D721Med (cell line): ENCODE results near the gene USP6NL.

Source experiments
- DNase-seq: peaks from one replicate; pipeline ENCODE4 v3.0.0; 2011; ENCODE audit warnings: low spot score; ENCODE audit not compliant: insufficient read length
- FAIRE-seq: peaks from 2 replicates; lab custom pipeline; 2011; peaks lifted over from hg19 to GRCh38; lab: Jason Lieb, UNC
- TF ChIP-seq, protein P1 (sequence below): IDR thresholded peaks from 2 replicates; pipeline ENCODE4 v1.5.1; 2012; ENCODE audit warnings: mild to moderate bottlenecking, control low read depth; ENCODE audit not compliant: insufficient read depth; ENCODE audit errors: missing control alignments

The USP6NL gene

DNA sequence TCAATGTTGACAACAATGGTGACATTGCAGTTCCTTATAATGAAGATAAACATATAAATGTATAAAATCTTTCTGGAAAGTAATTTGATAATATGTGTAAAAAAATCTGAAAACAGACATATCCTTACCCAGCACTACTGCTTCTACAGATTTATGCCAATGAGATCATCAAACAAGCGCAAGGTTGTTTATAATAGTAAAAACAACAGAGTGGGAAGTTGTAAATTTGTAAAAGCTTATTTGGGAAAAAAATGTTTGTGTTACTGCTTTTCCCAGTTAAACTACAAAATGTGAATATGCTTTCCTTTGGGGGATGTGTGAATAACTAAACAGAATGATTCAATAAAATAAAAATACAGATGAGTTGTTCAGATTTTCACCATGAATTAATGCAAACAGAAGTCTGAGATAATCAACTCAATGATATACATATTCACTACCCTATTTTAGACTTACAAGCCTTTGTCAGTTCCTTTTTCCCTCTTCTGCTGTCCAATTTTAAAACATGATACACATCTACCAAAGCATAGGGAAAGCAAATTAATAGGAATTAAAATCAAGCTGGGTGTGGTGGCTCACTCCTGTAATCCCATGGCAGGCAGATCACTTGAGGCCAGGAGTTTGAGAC, 82.1 kb downstream of the USP6NL start:
- no peak for DNase-seq
- FAIRE-seq: no peak
- TF ChIP-seq, protein P1, sequence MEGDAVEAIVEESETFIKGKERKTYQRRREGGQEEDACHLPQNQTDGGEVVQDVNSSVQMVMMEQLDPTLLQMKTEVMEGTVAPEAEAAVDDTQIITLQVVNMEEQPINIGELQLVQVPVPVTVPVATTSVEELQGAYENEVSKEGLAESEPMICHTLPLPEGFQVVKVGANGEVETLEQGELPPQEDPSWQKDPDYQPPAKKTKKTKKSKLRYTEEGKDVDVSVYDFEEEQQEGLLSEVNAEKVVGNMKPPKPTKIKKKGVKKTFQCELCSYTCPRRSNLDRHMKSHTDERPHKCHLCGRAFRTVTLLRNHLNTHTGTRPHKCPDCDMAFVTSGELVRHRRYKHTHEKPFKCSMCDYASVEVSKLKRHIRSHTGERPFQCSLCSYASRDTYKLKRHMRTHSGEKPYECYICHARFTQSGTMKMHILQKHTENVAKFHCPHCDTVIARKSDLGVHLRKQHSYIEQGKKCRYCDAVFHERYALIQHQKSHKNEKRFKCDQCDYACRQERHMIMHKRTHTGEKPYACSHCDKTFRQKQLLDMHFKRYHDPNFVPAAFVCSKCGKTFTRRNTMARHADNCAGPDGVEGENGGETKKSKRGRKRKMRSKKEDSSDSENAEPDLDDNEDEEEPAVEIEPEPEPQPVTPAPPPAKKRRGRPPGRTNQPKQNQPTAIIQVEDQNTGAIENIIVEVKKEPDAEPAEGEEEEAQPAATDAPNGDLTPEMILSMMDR: no peak

DNA sequence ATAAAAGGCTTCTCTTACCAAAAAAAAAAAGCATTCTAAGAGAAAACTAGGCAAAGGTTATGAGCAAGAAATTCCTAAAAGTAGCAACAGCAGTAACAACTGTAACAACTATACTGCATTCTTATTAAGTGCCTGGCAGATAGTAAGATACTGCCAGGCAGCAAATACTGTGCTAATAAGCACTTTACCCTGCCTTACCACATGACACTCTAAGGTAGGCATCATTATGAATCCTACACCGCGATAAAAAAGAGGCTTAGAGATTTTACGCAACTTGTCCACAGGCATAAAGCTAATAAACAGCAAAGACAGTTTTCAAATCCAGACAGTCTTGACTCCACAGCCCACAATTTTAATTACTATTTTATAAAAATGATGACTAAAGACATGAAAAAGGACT, 83.2 kb downstream of the USP6NL start:
- DNase-seq: no peak
- no peak for FAIRE-seq
- TF ChIP-seq, protein P1: no peak

DNA sequence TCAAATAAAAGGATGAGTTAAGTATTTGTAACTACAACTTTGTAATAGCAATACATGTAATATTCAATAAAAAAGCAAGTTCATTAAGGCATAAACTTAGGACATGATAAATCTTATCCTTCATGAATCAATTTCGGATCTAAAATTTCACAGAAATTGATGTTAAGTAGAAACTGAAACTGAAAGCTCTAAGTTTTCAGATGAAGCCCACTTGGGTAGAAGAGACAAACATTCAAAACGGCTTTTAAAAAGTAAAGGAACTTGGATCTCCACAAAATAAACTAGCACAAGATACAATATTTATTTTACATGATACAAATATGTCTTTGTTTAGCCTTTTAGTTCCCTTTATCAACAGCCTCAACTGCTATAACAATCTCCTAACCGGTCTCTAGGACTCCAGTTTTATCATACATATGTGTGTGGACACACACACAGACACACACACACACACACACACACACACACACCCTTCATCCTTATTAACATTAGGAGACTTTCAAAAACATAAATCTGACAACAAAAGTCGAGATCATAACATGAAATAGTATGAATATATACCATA, 83.7 kb downstream of the USP6NL start:
- DNase-seq (no peak), FAIRE-seq (peak; percentile 21)
- TF ChIP-seq, protein P1: no peak

DNA sequence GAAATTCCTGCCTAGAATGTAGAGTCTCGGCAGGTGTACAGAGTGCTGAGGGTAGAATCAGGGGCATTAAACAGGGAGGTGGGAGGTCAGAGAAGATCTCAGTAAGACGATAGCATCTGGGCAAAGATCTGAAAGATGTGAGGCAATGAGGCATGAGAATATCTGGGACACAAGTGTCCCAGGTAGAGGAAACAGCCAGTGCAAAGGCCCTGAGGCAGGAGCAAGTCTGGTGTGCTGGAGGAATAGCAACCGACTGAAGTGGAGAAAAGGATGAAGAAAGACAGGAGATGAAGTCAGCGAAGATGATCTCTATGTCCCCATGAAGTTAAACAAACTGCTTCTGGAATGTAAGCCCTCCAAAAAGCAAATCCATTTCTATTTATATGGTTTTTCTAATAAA, 84.4 kb downstream of the USP6NL start:
- TF ChIP-seq, protein P1: no peak
- FAIRE-seq (no peak), DNase-seq (no peak)

DNA sequence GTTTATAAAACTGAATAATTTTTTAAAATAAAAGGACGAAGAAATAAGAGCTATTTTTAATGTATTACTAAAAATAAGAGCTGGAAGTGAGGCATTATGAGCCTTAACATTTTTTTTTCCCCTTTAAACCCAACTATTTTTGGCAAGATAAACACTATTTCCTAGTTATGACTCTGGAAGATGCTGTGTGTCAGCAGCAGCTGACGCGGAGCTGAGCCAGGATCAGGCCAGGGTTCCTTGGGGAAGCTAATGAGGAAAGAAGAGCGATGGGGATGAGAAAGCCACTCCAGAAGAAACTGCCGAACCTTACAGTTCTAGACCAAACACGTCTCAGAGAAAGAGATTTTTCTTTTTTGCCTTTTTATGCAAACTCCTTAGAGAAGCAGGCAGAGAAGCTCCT, 85.9 kb downstream of the USP6NL start:
- DNase-seq (no peak), FAIRE-seq (no peak)
- TF ChIP-seq, protein P1: no peak

DNA sequence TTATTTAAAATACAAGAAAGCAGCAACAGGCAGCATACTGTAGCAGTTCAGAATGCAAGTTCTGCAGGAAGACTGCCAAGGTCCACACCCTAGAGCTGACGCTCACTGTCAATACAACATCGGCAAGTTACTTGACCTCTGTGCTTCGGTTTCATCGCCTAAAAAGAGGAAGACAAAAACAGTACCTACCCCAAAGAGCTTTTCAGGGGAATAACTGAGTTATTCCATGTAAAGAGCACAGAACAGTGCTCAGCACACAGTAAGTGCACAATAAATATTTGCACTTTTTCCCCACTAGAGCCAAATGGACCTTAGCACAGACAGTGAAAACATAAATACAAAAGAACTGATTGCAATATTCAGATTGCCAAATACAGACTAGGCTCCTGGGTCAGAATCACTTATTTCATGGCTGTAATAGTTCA, 88.6 kb downstream of the USP6NL start:
- no peak for FAIRE-seq
- TF ChIP-seq, protein P1: no peak
- no peak for DNase-seq

DNA sequence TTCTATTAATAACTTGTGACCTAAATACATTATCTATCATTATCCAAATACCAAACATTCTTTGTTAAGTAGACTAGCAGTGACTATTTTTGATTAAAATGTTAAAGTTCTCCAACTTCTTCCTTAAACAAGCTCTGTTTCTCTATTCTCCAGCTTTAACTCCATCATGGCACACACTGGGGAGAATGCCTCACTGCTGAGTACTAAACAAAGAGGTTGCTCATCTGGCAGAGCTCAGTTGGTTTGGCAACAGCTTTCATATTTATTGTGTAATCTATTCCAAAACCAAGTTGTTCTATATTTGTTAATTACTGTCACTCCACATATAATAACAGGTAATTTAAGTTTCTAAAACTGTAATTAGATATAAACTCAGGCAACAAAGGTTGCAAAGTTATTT, 89.6 kb downstream of the USP6NL start:
- FAIRE-seq: no peak
- TF ChIP-seq, protein P1: no peak
- DNase-seq: no peak
